HG03460 (cell line): ENCODE data around the gene TSC2.
"Not testable (repeated sequence)": the region's sequence is repeated elsewhere in the genome, so short reads cannot be mapped to it uniquely, and the experiment has no call there.

Experiments used
- ATAC-seq: cut with Tn5 transposase; IDR thresholded peaks from one replicate; pipeline ENCODE4 v1.9.1; 2021; ENCODE audit not compliant: unreplicated experiment

The TSC2 gene

DNA sequence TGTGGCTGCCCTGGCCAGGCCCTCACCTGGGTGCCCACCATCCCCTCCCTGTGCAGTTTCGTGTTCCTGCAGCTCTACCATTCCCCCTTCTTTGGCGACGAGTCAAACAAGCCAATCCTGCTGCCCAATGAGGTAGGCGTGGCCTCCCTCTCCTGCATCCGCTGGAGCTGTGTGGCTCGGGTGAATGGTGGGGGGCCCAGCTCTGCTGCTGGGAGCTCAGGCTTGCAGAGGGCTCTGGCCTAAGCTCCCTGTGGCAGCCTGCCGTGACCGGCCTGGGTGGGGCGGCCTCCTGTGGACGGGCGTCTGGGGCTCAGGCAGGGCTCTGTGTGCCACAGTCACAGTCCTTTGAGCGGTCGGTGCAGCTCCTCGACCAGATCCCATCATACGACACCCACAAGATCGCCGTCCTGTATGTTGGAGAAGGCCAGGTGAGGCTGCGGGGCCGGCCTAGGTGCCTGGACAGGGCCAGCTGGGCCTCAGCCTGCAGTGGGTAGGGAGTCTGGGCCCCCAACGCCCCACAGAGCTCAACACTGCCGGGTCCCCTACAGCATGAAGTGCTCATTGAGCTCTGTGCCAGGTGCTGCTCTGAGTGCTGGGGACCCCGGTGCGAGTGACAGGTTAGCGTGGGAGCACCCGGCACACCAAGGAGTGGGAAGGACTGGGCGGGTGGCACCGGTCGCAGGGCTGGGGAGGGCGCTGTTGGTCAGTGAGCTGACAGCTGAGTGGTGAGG lies 37.3 kb downstream of the TSC2 start:
- ATAC-seq: no peak

GRCh38 chr16:2085669-2086068 lies 37.9 kb downstream of the TSC2 start:
- no peak for ATAC-seq

DNA sequence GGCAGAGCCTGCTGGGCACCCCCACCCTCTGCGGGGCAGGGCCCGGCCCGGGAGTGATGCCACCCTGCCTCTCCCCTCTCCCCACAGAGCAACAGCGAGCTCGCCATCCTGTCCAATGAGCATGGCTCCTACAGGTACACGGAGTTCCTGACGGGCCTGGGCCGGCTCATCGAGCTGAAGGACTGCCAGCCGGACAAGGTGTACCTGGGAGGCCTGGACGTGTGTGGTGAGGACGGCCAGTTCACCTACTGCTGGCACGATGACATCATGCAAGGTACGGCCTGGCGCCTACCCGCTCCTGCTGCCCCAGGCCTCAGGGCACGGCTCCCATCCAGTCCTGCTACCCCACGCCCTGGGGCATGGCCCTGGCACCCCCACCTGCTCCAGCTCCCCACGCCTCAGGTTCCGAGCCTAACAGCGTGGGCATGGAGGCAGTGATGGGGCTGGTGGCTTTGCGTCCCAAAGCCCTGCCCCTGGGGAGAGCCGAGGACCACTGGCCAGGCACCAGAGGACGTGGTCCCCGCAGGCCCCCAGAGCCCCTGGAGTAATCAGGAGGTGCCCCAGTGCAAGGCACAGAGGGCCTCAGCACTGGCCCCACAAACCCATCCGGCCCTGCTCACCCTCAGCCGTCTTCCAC lies 38.4 kb downstream of the TSC2 start:
- no peak for ATAC-seq

DNA sequence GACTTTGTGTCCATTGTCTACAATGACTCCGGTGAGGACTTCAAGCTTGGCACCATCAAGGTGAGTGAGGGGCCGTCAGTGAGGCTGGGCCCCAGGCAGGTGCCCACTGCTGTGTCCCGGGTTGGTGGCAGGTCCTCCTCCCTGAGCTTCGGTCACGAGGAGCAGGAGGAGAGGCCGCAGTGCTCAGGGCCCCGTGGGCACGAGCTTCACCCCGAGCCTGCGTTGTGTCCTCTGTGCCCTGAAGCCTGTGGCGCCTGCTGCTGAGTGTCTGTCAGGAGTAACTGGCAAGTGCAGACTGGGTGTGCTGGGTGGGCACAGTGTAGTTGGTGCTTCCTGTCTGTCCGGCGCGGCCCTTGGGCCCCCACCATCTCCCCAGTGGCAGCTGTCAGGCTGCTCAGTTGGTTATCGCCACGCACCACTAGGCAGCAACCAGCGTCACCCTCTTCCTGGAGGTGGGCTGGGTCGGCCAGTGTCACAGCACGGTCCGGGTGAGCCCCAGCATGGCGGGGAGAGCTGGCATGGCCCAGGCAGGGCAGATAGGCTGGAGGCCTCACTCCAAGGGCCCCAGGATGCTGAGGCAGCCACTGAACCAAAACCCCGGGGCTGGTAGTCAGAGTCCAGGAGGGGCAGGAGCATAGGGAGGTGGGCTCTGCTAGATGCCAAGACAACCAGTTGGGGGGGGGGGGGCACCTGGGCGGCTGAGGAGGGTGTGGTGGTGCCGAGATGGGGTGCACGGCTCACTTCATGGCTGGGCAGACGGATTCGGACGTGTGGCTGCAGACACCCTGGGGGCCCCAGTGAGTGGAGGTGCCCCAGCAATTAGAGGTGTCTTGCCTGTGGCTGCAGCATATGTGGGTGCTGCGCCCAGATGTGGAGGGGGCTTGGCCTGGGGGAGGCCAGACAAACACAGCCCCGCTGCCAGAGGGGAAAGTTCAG lies 39.3 kb downstream of the TSC2 start:
- ATAC-seq: no peak

GRCh38 chr16:2087748-2088631 lies 40.2 kb downstream of the TSC2 start:
- no peak for ATAC-seq

GRCh38 chr16:2088759-2089358 lies 41.1 kb downstream of the TSC2 start:
- ATAC-seq: no peak

DNA sequence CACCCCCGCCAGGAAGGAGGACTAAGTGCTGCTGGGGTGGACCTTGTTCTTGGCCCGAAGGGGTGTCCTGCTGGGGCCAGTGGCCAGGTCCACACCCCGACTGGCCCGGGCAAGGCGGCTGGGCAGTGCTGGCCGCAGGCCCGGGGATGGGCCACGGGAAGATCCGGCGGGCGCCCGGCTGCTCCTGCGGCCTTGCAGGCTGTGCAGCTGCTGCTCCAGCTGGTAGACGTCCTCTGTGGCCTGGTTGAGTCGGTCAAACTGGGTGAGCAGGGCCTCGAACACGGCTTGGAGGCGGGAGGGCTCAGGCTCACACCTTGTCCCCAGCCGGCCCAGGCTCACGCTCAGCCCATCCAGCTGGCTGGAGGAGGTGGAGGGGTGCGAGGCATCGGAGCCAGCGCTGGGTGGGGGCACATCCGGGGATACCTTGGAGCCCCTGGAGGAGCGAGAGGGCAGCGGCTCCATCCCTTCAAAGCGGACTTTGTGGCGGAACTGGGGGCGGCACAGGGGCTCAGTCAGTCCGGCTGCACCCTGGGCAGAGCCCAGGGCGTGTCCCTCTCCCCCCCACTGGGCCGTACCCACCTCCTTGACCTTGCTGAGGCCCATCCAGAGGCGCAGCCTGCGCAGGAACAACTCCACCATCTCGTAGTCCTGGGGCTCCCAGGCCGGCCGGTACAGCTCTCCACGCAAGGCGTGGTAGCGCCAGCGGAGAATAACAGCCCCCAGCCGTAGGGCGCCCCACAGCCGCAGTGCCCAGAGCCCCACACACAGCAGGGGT lies 42.1 kb downstream of the TSC2 start:
- ATAC-seq: no peak

DNA sequence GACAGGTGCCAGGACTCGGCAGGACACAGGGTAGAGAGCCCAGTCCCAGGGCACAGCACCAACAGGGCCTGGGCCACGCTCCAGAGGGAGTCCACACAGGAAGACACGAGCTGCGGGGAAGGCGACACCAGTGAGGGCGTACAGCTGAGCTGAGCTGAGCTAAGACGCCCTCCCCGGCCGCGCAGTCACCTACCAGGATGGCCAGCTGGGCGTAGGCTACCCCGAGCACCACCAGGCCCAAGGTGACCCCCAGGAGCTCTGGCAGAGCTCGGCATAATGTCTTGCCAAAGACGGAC lies 42.6 kb downstream of the TSC2 start:
- ATAC-seq: no peak

DNA sequence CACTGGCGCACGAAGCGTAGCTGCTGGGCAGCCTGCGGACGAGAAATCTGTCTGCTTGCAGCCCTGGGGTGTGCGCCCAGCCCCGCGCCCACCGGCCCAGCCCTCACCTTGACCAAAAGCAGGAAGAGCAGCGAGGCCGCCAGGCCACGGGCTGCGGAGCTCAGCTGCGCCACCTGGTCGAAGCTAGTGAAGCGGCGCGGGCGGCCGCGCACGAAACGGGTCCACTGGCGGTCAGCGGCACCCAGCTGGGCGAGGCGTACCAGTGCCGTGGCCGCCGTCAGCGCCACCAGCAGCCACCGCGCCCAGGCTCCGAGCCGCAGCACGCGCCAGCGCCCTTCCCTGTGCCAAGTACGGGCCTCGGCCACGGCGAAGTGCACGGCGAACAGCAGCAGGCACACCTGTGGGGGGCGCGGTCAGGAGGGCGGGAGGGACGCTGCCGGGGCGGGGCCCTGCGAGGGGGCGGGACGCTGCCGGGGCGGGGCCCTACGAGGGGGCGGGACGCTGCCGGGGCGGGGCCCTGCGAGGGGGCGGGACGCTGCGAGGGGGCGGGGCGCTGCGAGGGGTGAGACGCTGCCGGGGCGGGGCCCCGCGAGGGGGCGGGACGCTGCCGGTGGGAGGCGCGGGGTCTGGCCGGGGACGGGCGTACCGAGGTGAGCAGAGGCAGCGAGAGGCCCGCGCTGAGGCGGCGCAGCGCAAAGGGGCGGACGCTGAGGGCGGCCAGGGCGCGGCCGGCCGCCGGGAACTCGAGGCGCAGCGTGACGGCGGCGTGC lies 43.2 kb downstream of the TSC2 start:
- ATAC-seq: no peak

- no peak for ATAC-seq
Measured at GRCh38 chr16:2091547-2092255, 43.9 kb downstream of the TSC2 start.

GRCh38 chr16:2092256-2092620 lies 44.5 kb downstream of the TSC2 start:
- no peak for ATAC-seq

GRCh38 chr16:2092866-2093265 lies 45.1 kb downstream of the TSC2 start:
- ATAC-seq: no peak

GRCh38 chr16:2093793-2094192 lies 46.0 kb downstream of the TSC2 start:
- ATAC-seq: no peak

DNA sequence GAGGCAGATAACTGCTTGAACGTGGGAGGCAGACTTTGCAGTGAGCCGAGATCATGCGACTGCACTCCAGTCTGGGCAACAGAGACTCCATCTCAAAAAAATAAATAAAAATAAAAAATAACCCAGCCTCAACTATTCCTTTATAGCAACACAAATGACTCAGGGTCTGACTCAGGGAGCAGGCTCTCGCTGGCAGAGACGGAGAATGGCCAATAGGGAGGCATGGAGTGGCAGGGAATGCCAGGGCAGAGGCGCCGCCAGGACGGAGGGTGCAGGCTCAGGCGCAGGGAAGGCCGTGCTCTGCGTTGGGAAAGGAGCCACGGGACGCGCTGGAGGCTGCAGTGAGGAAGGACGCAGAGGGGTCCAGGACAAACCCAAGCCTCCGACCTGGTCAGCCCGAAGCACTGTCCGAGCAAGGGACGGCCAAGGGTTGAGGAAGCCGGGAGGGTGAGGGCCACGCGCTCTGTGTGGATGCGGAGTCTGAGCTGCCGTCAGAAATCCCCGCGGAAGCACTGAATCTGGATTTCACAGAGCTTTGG lies 47.6 kb downstream of the TSC2 start:
- ATAC-seq: no peak

- no peak for ATAC-seq
Measured at GRCh38 chr16:2095918-2096582, 48.3 kb downstream of the TSC2 start.

GRCh38 chr16:2096853-2097595 lies 49.2 kb downstream of the TSC2 start:
- no peak for ATAC-seq

DNA sequence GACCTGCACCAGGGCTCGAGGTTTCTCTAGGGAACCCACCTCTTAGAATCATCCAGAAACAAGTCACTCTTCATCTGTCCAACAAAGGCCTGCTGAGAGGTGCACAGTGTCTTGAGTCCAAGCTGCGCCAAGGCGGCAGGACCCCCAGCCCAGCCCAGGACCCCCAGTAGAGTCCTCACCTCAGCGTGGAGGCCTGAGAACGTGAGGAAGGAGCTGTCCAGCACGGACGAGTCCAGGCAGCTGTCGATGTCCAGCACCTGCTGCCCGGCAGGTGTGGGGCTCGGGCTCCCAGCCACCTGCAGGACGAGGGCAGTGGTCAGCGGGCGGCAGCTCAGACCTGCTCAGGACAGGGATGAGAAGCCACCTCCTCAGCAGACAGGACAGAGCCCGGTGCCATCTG lies 49.9 kb downstream of the TSC2 start:
- ATAC-seq: not testable (repeated sequence)
